ENCODE measurements around the gene CPE.
"Not testable (repeated sequence)": the region's sequence is repeated elsewhere in the genome, so short reads cannot be mapped to it uniquely, and the experiment has no call there.

The CPE gene

GRCh38 chr4:165410214-165410613 lies 31.4 kb downstream of the CPE start:
- DNase-seq: no peak

GRCh38 chr4:165415910-165416309 lies 37.1 kb downstream of the CPE start:
- no peak for DNase-seq

- no peak for DNase-seq
These were observed 39.3 kb downstream of the CPE start for GRCh38 chr4:165418073-165418472.

- no peak for DNase-seq
These were observed 46.8 kb downstream of the CPE start for GRCh38 chr4:165425629-165426028.

- DNase-seq: no peak
These were observed 47.5 kb downstream of the CPE start for GRCh38 chr4:165426331-165426730.

- no peak for DNase-seq
These were observed 48.0 kb downstream of the CPE start for GRCh38 chr4:165426823-165427222.

- no peak for DNase-seq
These were observed 50.1 kb downstream of the CPE start for GRCh38 chr4:165428957-165429356.

GRCh38 chr4:165433529-165433928 lies 54.7 kb downstream of the CPE start:
- DNase-seq: no peak

- no peak for DNase-seq
These were observed 58.9 kb downstream of the CPE start for GRCh38 chr4:165437691-165438090.

GRCh38 chr4:165439344-165439743 lies 60.5 kb downstream of the CPE start:
- DNase-seq: no peak

- DNase-seq: no peak
These were observed 61.2 kb downstream of the CPE start for GRCh38 chr4:165439981-165440380.

GRCh38 chr4:165440415-165441158 lies 61.8 kb downstream of the CPE start:
- DNase-seq: no peak

- no peak for DNase-seq
These were observed 64.5 kb downstream of the CPE start for GRCh38 chr4:165443276-165443675.

- DNase-seq: no peak
These were observed 69.9 kb downstream of the CPE start for GRCh38 chr4:165448700-165449099.

GRCh38 chr4:165449333-165449732 lies 70.5 kb downstream of the CPE start:
- no peak for DNase-seq

GRCh38 chr4:165450871-165451270 lies 72.1 kb downstream of the CPE start:
- no peak for DNase-seq

GRCh38 chr4:165453140-165453539 lies 74.3 kb downstream of the CPE start:
- DNase-seq: not testable (repeated sequence)

GRCh38 chr4:165454426-165454825 lies 75.6 kb downstream of the CPE start:
- DNase-seq: no peak

- DNase-seq: no peak
These were observed 79.0 kb downstream of the CPE start for GRCh38 chr4:165457793-165458192.

GRCh38 chr4:165458471-165458870 lies 79.7 kb downstream of the CPE start:
- no peak for DNase-seq

- no peak for DNase-seq
These were observed 82.5 kb downstream of the CPE start for GRCh38 chr4:165461159-165461821.

GRCh38 chr4:165462009-165462408 lies 83.2 kb downstream of the CPE start:
- no peak for DNase-seq

- no peak for DNase-seq
These were observed 85.6 kb downstream of the CPE start for GRCh38 chr4:165464376-165464775.

GRCh38 chr4:165464813-165465381 lies 86.1 kb downstream of the CPE start:
- peak in 4 of 6 experiments; percentile 7 to 46 (median 29) for DNase-seq
